ENCODE results near the gene PLA2G2D. TPM values are rescaled to one million over a fixed set of nuclear protein-coding genes. Genes with fewer than 3 reads are reported as not detected.

Gene PLA2G2D
- total RNA-seq, 1 donor from 2014 or later, result 0.09 TPM

DNA sequence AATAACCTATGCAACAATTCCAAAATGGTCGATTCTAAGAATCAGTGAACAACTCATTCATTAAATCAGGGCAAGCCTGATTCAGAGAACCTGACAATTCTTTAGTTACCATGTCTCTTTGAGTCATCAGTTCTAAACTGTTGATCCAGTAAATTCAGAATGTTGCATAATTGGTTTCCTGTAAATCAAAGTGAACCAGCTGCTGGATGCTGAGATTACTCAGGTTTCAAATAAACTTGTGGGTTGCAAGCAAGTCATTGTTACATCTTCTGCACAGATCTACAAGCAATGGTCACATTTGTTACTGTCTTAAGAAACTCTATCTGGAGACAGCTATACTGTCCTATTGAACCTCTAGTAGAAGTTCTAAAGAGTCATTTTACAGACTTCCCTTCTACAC, 16.5 kb downstream of the PLA2G2D start:
- no peaks in the 10 kb centered on the region for H3K36me3 Mint-ChIP-seq (ENCODE audit: low read depth)
- no peaks in the 10 kb centered on the region for H3K9me3 Mint-ChIP-seq
- no peaks in the 10 kb centered on the region for H3K4me1 Mint-ChIP-seq (ENCODE audit: low read depth)
- no peak overlapping the region for H3K27ac Mint-ChIP-seq
- no peak for DNase-seq (ENCODE audit: low spot score)
- H3K27me3 Mint-ChIP-seq (ENCODE audit: low read depth), result peaks cover 11% of the 10 kb centered on the region
- no peak overlapping the region for H3K4me3 Mint-ChIP-seq (ENCODE audit: low read depth)
- intact Hi-C loops (cut with micrococcal nuclease), result no loop called here

DNA sequence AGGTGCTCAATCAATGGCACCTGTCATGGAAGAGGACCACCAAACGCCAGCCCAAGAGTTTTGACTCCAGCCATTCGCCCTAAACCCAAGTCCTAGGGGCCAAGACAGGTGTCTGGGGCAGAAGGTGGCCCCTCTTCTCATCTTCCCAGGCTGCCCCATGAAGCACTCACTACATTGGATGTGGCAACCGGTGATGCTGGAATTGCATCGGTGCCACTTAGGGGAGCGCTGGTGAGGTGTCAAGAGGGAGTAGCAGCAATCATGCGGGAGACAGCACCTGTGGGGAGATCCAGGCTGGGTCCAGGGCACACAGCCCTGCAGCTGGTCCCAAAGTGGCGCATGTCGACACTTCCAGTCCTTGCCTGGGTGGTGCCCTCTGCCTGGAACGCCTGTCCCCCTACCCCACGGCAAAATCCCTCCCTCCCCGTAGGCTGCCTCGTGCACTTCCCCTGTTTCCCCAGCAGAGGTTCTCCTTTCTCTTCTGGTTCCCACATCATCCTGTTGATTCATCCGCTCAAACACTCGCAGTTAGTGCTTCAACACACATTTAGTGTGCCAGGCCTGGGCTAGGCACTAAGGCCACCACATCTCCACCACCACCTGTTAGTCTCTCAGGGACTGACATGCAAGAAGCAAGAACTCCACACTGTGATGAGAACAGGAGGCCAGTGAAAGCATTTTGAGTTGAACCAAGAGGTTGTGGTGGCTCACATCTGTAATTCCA, 18.5 kb downstream of the PLA2G2D start:
- intact Hi-C loops (cut with micrococcal nuclease), result no loop called here

DNA sequence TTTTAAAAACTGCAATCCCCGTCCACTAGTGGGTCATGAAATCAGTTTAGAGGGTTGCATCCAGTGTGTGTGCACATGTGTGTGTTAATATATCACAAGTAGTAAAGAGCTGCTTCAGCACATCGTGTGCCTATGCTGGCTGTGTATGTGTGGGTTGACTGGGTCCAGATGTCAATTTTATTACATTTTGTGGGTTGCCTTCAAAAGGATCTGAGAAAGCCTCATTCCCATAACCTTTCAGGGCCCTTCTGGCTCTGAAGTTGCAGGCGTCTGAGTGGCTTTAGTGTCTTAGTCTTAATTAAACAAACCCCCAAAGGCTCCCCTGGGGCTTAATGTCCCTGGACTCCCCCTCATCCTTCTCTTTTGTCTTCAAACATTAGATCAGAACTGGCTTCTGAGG, 19.8 kb downstream of the PLA2G2D start:
- Mint-ChIP-seq H3K27ac (no peak overlapping the region), H3K27me3 (ENCODE audit: low read depth) (peaks cover 8% of the 10 kb centered on the region), H3K4me3 (ENCODE audit: low read depth) (no peak overlapping the region), H3K36me3 (ENCODE audit: low read depth) (no peaks in the 10 kb centered on the region), H3K9me3 (no peaks in the 10 kb centered on the region), H3K4me1 (ENCODE audit: low read depth) (no peaks in the 10 kb centered on the region)
- DNase-seq (ENCODE audit: low spot score), result no peak
- intact Hi-C loops (cut with micrococcal nuclease), result no loop called here

More for the DNA sequence above, 18.5 kb downstream of the PLA2G2D start:
- H3K9me3 Mint-ChIP-seq, result no peaks in the 10 kb centered on the region
- no peaks in the 10 kb centered on the region for H3K36me3 Mint-ChIP-seq (ENCODE audit: low read depth)
- H3K27ac Mint-ChIP-seq, result no peak overlapping the region
- no peak overlapping the region for H3K4me3 Mint-ChIP-seq (ENCODE audit: low read depth)
- DNase-seq (ENCODE audit: low spot score), result no peak
- H3K27me3 Mint-ChIP-seq (ENCODE audit: low read depth), result peaks cover 6% of the 10 kb centered on the region
- no peaks in the 10 kb centered on the region for H3K4me1 Mint-ChIP-seq (ENCODE audit: low read depth)

DNA sequence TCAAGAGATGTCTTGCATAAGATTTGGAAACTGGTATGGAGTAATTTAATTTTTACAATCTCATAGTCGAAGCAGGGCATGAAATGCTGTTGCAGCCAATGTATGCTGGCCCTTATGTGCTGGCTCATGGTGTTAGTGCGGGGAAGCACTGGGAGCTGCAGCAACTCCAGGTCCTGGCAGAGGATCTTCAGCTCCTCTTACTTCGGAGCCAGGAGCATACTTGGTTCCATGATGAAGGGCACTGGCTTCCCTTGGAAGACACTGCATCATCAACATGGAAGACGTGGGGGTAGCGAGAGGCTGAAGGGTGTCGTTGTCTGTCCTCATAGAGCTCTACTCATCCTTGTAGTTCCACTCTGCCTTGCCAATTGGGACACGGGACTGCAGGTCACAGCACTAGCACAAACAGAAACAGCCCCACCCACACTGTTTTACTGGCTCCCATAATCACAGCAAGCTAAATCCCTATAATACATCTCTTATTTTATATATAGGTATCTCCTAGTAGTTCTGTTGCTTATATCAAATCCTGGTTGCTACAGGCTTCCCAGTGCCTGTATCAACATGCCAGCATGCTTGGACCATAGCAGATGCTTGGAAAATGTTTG, 22.4 kb downstream of the PLA2G2D start:
- Mint-ChIP-seq H3K4me1 (ENCODE audit: low read depth) (no peaks in the 10 kb centered on the region), H3K9me3 (no peaks in the 10 kb centered on the region), H3K27me3 (ENCODE audit: low read depth) (peaks cover 4% of the 10 kb centered on the region), H3K4me3 (ENCODE audit: low read depth) (no peak overlapping the region), H3K27ac (no peak overlapping the region), H3K36me3 (ENCODE audit: low read depth) (no peaks in the 10 kb centered on the region)
- intact Hi-C loops (cut with micrococcal nuclease), result no loop called here
- DNase-seq (ENCODE audit: low spot score), result no peak

DNA sequence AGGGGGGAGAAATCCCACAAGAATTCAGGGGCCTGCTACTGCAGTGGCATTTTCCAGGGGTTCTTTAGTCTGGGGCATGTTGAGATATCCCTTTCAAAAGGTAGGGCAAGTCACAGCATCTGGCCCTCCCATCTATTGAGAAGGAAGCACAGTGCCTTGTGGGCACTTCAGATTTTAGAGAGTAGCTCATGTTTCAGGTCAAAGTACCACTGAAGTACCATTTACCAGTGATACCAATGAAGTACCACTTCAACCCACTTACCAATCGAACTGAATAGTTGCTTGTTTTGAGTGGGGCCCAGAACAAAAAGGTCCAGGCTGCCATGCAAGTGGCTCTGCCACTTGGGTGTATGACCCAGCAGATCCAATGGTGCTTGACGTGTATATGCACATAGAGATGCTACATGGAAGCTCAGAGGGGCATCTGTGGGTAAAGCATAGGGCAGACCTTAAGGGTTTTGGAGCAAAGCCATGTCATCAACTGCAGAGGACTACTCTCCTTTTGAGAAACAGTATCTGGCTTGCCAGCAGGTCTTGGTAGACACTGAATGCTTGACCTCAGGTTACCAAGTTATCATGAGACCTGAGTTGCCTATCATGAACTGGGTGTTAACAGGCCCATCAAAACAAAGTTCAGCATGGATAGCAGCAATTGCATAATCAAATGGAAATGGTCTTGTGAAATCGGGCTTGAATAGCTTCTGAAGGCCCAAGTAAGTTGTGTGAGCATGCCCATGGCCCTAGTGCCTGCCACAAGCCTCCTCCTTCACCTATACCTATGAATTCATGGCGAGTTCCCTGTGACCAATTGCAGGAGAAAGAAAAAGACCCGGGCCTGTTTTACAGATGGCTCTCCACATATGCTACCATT, 23.5 kb downstream of the PLA2G2D start:
- H3K4me1 Mint-ChIP-seq (ENCODE audit: low read depth), result no peaks in the 10 kb centered on the region
- intact Hi-C loops (cut with micrococcal nuclease), result no loop called here
- no peaks in the 10 kb centered on the region for H3K9me3 Mint-ChIP-seq

DNA sequence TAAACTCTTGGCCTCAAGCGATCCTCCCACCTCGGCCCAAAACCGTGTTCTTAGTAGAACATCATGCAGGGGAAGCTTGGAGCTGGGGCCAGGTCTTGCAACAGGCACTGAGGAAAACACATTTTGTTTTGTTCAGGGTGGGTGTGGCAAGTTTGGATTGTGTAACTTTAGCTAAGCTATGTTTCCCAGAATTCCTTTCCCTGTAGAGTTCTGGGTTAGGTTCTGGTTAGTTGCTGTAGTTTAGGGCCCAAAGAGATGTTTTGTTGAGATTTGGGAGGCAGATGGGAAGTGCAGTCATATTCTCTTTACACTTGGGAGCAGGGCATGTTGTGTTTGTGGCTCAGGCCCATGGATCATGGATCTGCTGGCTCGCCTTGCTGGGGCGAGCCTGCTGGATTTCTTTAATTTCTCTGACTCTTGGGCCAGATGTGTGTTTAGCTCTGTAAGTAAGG, 25.4 kb downstream of the PLA2G2D start:
- H3K4me1 Mint-ChIP-seq (ENCODE audit: low read depth), result no peaks in the 10 kb centered on the region
- no peaks in the 10 kb centered on the region for H3K9me3 Mint-ChIP-seq
- H3K36me3 Mint-ChIP-seq (ENCODE audit: low read depth), result no peaks in the 10 kb centered on the region
- DNase-seq (ENCODE audit: low spot score), result no peak
- peaks cover 4% of the 10 kb centered on the region for H3K27me3 Mint-ChIP-seq (ENCODE audit: low read depth)
- intact Hi-C loops (cut with micrococcal nuclease), result no loop called here
- no peak overlapping the region for H3K4me3 Mint-ChIP-seq (ENCODE audit: low read depth)
- H3K27ac Mint-ChIP-seq, result no peak overlapping the region

More for the DNA sequence above, 23.5 kb downstream of the PLA2G2D start:
- H3K36me3 Mint-ChIP-seq (ENCODE audit: low read depth), result no peaks in the 10 kb centered on the region
- no peak for DNase-seq (ENCODE audit: low spot score)
- H3K27ac Mint-ChIP-seq, result no peak overlapping the region
- peaks cover 4% of the 10 kb centered on the region for H3K27me3 Mint-ChIP-seq (ENCODE audit: low read depth)
- H3K4me3 Mint-ChIP-seq (ENCODE audit: low read depth), result no peak overlapping the region

DNA sequence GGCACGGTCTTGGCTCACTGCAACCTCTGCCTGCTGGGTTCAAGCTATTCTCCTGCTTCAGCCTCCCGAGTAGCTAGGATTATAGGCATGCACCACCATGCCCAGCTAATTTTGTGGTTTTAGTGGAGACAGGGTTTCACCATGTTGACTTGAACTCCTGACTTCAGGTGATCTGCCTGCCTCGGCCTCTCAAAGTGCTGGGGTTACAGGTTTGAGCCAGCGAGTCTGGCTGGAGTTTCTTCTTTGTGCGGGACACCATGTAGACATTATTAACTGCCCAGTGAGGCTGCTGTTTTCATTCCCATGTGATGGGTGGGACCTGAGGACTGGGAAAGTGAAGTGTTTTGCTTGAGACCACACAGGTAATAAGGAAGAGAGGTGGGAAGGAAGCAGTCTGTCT, 26.0 kb downstream of the PLA2G2D start:
- Mint-ChIP-seq H3K36me3 (ENCODE audit: low read depth) (no peaks in the 10 kb centered on the region), H3K4me1 (ENCODE audit: low read depth) (no peaks in the 10 kb centered on the region), H3K4me3 (ENCODE audit: low read depth) (no peak overlapping the region), H3K27ac (no peak overlapping the region), H3K27me3 (ENCODE audit: low read depth) (peaks cover 4% of the 10 kb centered on the region), H3K9me3 (no peaks in the 10 kb centered on the region)
- no peak for DNase-seq (ENCODE audit: low spot score)
- intact Hi-C loops (cut with micrococcal nuclease), result no loop called here

DNA sequence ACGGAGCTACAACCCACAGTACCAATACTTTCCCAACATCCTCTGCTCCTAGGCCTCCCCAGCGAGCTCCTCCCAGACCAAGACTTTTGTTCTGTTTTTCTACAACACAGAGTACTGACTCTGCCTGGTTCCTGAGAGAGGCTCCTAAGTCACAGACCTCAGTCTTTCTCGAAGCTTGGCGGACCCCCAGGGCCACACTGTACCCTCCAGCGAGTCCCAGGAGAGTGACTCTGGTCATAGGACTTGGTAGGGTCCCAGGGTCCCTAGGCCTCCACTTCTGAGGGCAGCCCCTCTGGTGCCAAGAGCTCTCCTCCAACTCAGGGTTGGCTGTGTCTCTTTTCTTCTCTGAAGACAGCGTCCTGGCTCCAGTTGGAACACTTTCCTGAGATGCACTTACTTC, 28.7 kb downstream of the PLA2G2D start:
- Mint-ChIP-seq H3K27me3 (ENCODE audit: low read depth) (peaks cover 4% of the 10 kb centered on the region), H3K4me3 (ENCODE audit: low read depth) (no peak overlapping the region), H3K4me1 (ENCODE audit: low read depth) (no peaks in the 10 kb centered on the region), H3K9me3 (no peaks in the 10 kb centered on the region), H3K27ac (no peak overlapping the region), H3K36me3 (ENCODE audit: low read depth) (no peaks in the 10 kb centered on the region)
- intact Hi-C loops (cut with micrococcal nuclease), result no loop called here
- no peak for DNase-seq (ENCODE audit: low spot score)

DNA sequence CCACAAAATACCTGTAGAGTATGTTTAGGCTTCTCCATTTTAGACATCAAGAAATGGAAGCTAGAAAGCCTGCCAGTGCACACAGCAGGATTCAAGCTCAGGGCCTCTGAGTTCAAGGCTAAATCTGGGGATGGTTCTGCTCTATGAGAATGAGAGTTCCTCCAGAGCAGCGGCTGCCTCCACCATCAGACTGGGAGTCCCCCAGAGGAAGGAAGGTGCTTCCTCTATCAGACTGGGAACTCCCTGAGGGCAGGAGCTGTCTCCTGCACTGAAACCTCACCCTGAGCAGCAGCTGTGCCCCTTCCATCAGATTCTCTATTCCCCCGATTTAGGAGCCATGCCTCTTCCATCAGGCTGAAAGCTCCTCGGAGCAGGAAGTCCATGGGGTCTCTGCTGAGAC, 29.2 kb downstream of the PLA2G2D start:
- Mint-ChIP-seq H3K4me1 (ENCODE audit: low read depth) (no peaks in the 10 kb centered on the region), H3K27ac (no peak overlapping the region), H3K4me3 (ENCODE audit: low read depth) (no peak overlapping the region), H3K27me3 (ENCODE audit: low read depth) (peaks cover 3% of the 10 kb centered on the region), H3K36me3 (ENCODE audit: low read depth) (no peaks in the 10 kb centered on the region), H3K9me3 (no peaks in the 10 kb centered on the region)
- intact Hi-C loops (cut with micrococcal nuclease), result no loop called here
- DNase-seq (ENCODE audit: low spot score), result no peak

DNA sequence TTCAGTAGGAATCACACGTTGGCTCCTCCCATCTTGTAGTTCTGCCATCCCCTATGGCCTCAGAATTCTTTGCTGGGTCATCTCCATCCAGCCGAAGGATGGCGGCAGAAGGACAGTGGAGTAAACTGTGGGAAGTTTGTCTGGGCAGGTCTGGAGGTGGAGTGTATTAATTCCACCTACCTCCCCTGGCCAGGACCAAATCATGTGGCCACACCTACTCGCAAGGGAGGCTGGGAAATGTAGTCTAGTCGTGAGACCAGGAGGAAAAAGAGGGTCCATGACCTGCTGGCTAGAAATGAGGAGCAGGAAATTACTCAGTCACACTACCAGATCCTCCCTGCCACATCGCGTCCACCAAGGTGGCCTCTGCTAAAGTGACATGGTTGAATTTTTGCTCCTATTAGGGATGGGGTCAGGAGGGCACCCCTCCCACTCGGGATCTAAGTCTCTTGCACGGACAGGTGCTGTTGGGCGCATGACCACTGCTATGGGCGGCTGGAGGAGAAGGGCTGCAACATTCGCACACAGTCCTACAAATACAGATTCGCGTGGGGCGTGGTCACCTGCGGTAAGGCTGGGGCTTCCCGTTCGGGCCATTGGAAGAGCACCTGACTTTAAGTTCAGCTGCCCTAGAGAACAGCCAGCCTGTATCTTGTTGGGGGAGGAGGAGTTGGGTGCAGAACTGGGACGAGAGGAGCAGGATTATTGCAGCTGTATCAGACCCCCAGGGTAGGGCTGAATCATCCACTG, 29.8 kb downstream of the PLA2G2D start:
- no peaks in the 10 kb centered on the region for H3K36me3 Mint-ChIP-seq (ENCODE audit: low read depth)
- intact Hi-C loops (cut with micrococcal nuclease), result no loop called here
- no peaks in the 10 kb centered on the region for H3K4me1 Mint-ChIP-seq (ENCODE audit: low read depth)
- H3K9me3 Mint-ChIP-seq, result no peaks in the 10 kb centered on the region
- no peak for DNase-seq (ENCODE audit: low spot score)
- no peak overlapping the region for H3K27ac Mint-ChIP-seq
- no peaks in the 10 kb centered on the region for H3K27me3 Mint-ChIP-seq (ENCODE audit: low read depth)
- H3K4me3 Mint-ChIP-seq (ENCODE audit: low read depth), result no peak overlapping the region

DNA sequence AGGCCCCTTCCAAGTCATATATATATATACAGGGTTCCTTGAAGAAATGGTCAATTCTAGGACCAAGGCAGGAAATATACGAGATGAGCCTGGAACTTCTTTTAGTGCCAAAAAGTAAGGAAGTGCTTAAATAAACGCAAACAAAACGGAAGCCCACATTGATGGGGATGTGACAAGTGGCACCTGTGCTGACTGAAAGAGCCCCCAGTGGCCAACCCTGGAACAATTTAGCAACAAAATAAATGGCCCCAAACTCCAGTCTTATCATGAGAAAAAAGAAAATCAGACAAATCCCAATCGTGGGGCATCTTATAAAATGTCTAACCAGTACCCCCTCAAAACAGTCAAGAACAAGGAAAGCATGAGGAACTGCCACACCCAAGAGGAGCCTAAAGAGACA, 31.7 kb downstream of the PLA2G2D start:
- no peak for DNase-seq (ENCODE audit: low spot score)
- H3K27me3 Mint-ChIP-seq (ENCODE audit: low read depth), result peaks cover 2% of the 10 kb centered on the region
- intact Hi-C loops (cut with micrococcal nuclease), result no loop called here
- no peak overlapping the region for H3K27ac Mint-ChIP-seq
- H3K4me1 Mint-ChIP-seq (ENCODE audit: low read depth), result no peaks in the 10 kb centered on the region
- no peak overlapping the region for H3K4me3 Mint-ChIP-seq (ENCODE audit: low read depth)
- no peaks in the 10 kb centered on the region for H3K9me3 Mint-ChIP-seq
- no peaks in the 10 kb centered on the region for H3K36me3 Mint-ChIP-seq (ENCODE audit: low read depth)

DNA sequence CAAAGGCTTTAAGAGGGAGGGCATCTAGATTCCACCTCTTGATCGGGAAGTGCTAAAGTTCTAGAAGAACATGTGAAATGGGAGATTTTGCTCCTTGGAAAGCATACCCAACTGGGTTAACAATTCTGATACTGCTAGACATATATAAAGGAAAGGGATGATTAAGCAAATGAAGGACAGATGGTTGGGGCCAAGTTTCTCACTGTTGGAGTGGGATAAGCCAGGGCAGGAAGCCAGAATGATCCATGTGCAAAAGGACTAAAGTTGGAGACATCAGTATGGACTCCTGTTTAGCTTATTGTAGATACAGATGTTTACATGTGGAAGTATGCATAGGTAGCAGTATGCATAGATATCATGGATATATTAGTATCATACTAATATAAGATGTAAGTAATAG, 32.5 kb downstream of the PLA2G2D start:
- intact Hi-C loops (cut with micrococcal nuclease), result no loop called here
- Mint-ChIP-seq H3K4me1 (ENCODE audit: low read depth) (no peaks in the 10 kb centered on the region), H3K9me3 (no peaks in the 10 kb centered on the region), H3K36me3 (ENCODE audit: low read depth) (no peaks in the 10 kb centered on the region), H3K27me3 (ENCODE audit: low read depth) (peaks cover 2% of the 10 kb centered on the region), H3K27ac (no peak overlapping the region), H3K4me3 (ENCODE audit: low read depth) (no peak overlapping the region)
- DNase-seq (ENCODE audit: low spot score), result no peak

Measured in activated T-helper 2 cell treated with anti-CD3 and anti-CD28 coated beads, Interferon-gamma antibody, Interleukin-2, Interleukin-4, amounts not matched to agents 10 μg/mL and 5 μg/mL and 100 μg/mL, durations not matched to agents 14 hours and 24 hours and 36 hours (primary cell).